Measurements from ENCODE around the gene IFIH1. TPM values are rescaled to one million over a fixed set of nuclear protein-coding genes. Genes with fewer than 3 reads are reported as not detected.

Gene IFIH1
- total and polyA plus RNA-seq, 2 donors (not counting 3 experiments of a cell fraction or from before 2014, with no cell fraction given), result 1.3 to 6.9 TPM

DNA sequence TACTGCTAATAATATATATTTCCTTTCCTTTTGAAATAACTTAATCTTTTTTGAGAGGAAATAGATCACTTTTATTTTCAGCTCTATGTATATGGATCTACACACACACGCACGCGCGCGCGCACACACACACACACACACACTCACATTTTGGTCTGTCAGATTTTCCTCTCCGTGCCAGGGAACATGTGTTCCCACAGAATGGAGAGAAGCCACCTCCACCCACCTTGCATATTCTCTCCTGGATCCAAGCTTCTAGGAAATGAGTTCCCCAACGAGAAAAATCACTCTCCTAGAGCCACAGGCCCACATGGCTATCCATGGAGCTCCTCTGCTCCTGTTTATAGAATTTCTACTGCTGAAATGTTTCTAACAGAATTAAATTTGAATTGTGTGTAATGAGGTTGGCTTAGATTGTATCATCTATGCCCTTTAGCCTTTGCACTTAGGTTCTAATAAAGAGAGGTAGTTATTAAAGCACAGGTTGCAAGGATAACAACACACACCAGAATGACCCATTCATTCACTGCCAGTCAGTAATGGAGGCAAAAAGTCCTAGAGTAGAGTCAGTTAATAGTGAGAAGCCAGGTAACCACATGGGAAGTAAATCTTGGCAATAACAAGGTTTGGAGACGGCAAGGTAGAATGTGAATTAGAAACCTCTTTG, 19.7 kb downstream of the IFIH1 start:
- no peaks in the 10 kb centered on the region for H3K79me2 ChIP-seq (ENCODE audit: control insufficient read depth, insufficient read depth, low read length)
- dilution Hi-C loops (cut with MboI; ENCODE audit: extremely low pct_ligation_motif_present, low sequenced_read_pairs), result no loop called here
- no peaks in the 10 kb centered on the region for H3K36me3 ChIP-seq (ENCODE audit: control insufficient read depth in 2 of 2, extremely low read depth in 1 of 2, insufficient read depth in 2 of 2, low read length in 2 of 2)
- H3K9me1 ChIP-seq (replicated peaks; ENCODE audit: control insufficient read depth, extremely low read depth, insufficient read depth, low read length), result no peaks in the 10 kb centered on the region
- ChIA-PET CTCF (interaction anchor here (0.6 to 16.2 kb wide), 63 partner anchors 9 to 1017 kb away, joined by 3 to 1052 read pairs (median 7); partner anchors contain the start of genes FAP, GCA, GCG and IFIH1), POLR2A (interaction anchor here (1.2 kb wide), 1 partner anchor 79 kb away, joined by 3 read pairs; no protein-coding TSS in a partner anchor)
- H3K27me3 ChIP-seq (ENCODE audit: control insufficient read depth in 2 of 2, insufficient read depth in 2 of 2, low read length in 2 of 2), result no peaks in the 10 kb centered on the region
- DNase-seq (ENCODE audit: low read depth, low spot score) (no peak), FAIRE-seq (no peak)
- H3K4me2 ChIP-seq (ENCODE audit: insufficient read depth, low read length), result no peak overlapping the region
- intact Hi-C loops (cut with micrococcal nuclease), result loop anchor here (1.0 kb wide), 2 partner anchors 78 to 146 kb away; no protein-coding TSS in a partner anchor
- no peaks in the 10 kb centered on the region for H4K20me1 ChIP-seq (replicated peaks; ENCODE audit: control insufficient read depth, extremely low read depth, insufficient read depth, low read length)
- BruUV-seq (replicated peaks), result no TSS peak
- no peak overlapping the region for H3K27ac ChIP-seq (ENCODE audit: insufficient read depth, low read depth, low read length)
- H2AFZ ChIP-seq (ENCODE audit: low read depth, low read length), result no peak overlapping the region
- no peak overlapping the region for H3K9ac ChIP-seq (replicated peaks; ENCODE audit: extremely low read depth, insufficient read depth, low read length)
- no peak overlapping the region for H3K4me3 ChIP-seq (replicated peaks in 1 of 3; ENCODE audit: insufficient read depth in 1 of 3, low read depth in 1 of 3, low read length in 3 of 3)
- H3K9me3 ChIP-seq (replicated peaks; ENCODE audit: control insufficient read depth, insufficient read depth, low read length), result no peaks in the 10 kb centered on the region
- TF ChIP-seq JUN (IDR thresholded peaks at IDR 0.05; ENCODE audit: borderline replicate concordance, insufficient read depth, insufficient read length, low read depth) (no peak), EZH2 (IDR thresholded peaks at IDR 0.05; ENCODE audit: borderline replicate concordance, low read depth, low read length, severe bottlenecking) (no peak)
- TF ChIP-seq, protein P1, sequence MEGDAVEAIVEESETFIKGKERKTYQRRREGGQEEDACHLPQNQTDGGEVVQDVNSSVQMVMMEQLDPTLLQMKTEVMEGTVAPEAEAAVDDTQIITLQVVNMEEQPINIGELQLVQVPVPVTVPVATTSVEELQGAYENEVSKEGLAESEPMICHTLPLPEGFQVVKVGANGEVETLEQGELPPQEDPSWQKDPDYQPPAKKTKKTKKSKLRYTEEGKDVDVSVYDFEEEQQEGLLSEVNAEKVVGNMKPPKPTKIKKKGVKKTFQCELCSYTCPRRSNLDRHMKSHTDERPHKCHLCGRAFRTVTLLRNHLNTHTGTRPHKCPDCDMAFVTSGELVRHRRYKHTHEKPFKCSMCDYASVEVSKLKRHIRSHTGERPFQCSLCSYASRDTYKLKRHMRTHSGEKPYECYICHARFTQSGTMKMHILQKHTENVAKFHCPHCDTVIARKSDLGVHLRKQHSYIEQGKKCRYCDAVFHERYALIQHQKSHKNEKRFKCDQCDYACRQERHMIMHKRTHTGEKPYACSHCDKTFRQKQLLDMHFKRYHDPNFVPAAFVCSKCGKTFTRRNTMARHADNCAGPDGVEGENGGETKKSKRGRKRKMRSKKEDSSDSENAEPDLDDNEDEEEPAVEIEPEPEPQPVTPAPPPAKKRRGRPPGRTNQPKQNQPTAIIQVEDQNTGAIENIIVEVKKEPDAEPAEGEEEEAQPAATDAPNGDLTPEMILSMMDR (IDR thresholded peaks at IDR 0.05; ENCODE audit: extremely low read depth in 1 of 2, insufficient read depth in 1 of 2, low read depth in 1 of 2, low read length in 2 of 2), result no peak
- TF ChIP-seq, protein P2, sequence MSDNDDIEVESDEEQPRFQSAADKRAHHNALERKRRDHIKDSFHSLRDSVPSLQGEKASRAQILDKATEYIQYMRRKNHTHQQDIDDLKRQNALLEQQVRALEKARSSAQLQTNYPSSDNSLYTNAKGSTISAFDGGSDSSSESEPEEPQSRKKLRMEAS (IDR thresholded peaks at IDR 0.05; ENCODE audit: insufficient read depth, insufficient read length), result no peak
- no peaks in the 10 kb centered on the region for H3K4me1 ChIP-seq (ENCODE audit: control insufficient read depth, extremely low read depth, insufficient read depth, low read length)

Measured in endothelial cell of umbilical vein (primary cell).